ENCODE measurements around the gene HACD2. TPM values are rescaled to one million over a fixed set of nuclear protein-coding genes. Genes with fewer than 3 reads are reported as not detected.

The HACD2 gene
- total RNA-seq, 1 experiment from 2014 or later, result 18.8 TPM

DNA sequence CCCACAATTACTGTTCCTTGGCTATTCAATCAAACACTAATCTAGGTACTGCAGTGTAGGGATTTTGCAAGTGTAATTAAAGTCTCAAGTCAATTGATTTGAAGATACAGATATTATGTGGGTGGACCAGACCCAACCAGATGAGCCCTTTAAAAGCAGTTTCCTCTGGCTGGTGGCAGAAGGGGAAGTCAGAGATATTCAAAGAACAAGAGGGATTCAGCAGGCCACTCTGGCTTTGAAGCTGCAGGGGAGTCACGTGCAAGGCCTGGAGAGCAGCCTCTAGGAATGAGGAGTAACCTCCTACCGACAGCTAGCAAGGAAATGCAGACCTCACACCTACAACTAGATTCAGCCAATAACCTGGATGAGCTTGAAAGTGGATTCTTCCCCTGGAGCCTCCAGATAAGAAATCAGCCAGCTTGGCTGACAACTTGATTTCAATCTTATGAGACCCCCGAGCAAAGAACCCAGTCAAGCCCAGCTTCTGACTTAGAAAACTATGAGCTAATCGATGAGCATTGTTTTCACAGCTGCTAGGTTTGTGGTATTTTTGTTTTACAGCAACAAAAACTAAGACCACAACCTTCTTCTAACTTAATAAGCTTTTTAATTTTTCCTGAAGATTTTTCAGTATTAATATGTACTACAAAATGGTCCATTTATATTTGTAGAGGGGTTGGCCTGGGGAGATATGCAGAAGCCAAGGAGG, 13.4 kb downstream of the HACD2 start:
- no peak for DNase-seq (ENCODE audit: low spot score)

DNA sequence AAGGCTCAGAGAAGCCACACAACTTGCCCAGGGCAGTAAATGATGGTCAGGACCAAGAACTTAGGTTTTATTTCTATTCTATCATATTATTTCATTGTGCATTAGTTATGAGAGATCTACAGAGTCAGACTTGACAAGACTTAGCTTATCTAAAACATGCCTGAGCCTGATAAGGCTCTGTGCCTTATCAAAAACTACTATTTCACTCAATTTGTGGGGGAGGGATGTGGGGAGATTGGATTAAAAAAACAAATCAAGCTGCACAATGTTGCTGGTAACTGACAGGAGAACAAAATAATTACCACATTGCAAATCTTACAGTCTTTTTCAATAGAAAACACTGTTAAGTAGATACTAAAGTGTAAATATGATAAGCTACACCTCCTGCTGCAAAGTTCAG, 16.0 kb downstream of the HACD2 start:
- DNase-seq (ENCODE audit: low spot score), result no peak

DNA sequence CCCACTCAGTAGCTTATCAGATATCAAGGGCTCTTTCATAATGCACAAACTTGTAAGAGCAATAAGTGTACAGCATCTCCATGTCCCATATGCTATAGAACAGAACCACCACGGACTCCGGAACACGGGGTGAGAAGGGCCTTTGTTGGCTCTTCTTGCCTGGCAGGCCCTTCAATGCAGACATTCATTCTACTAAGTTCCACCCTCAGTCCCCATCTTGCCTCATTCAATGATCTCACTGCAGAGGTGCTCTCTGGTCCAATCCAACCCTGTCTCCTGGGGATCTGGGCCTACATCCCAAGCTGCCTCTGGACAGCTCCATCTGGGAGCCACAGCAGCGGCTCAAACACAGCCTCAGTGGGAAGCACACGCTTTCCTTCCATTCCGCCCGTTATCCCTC, 16.8 kb downstream of the HACD2 start:
- DNase-seq (ENCODE audit: low spot score), result no peak

DNA sequence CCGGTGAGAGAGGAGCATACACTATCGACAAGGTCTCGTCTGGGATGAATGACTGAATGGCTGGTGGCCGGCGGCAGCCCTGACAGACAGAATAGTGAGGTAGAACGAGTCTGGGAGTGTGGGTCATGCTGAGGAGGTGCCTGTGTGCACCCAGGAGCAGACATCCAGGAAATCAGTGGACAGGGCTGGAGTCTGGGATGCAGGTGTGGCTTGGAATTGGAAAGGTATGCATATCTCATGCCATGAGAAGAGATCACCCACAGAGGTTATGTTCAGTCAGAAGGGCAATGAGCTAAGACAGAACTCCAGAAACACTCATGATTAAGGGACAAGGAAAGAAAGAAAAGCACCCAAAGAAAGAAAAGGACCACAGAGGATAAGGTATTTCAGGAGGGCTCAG, 20.8 kb downstream of the HACD2 start:
- DNase-seq (ENCODE audit: low spot score), result no peak

DNA sequence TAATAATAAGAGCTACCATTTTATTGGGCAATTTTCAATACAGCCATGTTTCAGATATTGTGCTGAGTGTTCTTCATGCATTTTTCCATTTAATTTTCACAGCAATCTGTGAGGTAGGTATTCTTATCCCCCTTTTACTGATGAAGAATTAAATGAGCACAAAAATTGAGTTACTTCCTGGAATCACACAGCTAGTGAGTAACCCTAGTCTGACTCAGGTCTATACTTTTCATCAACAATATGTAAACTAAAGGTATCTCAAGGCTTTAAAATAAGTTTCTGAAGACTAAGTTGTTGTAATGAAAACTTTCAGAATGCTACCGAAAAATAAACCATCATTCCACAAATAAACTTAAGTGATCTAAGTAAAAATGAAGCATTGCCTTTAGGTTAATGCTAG, 22.3 kb downstream of the HACD2 start:
- DNase-seq (ENCODE audit: low spot score), result no peak

DNA sequence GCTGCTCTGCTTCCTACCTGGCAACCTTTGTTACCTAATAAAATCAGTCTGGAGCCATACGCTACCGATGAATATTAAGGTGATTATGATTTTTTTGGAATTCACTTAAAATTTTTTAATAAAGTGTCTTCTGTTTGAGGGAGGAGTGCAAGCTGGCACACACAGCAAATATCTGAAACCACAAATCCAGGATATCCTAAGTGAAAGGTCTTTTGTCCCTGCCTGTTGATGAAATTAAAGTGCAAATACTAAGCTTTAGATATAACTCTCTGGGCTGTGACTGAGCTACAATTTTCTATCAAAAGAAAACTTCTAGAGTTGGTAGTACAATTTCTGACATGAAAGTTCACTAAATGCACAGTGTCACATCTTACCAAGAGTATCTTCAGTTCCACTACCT, 23.7 kb downstream of the HACD2 start:
- DNase-seq (ENCODE audit: low spot score), result no peak

DNA sequence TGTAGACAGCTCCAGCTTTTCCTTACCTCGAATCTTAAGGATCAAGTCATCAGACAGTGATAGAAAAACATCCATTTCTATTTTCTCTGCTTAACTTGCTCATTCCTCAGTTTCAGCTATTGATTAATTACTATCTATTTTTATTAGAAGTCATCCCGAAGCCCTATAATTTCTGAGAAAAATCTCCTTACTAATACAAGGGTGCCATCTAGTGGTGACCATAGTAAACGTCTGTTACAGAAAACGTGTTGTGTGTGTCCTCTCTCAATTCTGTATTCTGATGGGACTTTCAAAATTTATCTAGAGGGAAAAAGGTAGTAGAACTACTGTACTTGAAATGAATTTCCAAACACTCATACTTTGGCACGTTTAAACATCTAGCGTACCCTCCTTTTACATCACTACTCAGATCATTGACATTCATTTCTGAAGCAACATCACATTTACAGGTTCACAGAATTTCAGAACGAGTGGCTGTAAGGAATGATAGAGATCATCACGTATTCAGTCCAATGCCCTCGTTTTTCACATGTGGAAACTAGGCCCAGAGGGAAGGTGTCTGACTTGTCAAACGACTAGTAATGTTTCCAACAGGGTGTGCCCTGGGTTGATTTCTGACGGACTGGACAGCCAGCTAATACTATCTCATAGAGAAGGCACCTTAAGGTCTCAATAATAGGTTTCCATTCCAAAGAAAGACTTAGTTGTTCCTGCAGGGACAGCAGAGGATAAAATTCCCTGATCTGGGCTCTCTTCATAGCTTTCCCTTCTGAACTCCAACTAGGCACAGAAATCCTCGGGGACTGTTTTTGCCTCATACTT, 25.6 kb downstream of the HACD2 start:
- DNase-seq (ENCODE audit: low spot score), result peak; percentile 80

DNA sequence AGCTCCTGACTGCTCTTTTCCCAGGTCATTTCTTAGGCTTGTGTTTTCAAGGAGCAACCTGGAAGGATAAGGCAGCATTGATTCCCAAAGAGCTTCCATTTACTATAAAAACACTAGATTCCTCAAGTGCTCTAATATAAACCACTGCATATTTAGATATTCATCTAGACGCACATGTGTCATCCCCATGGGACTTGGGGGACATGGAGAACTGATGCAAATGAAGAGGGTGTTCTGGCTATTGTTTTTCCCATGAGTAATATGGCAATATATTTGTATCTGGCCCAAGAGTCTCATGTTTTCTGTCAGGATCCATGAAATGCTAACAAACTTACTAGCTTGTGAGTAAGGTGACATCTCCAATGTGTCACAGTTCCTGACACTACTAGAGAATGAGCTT, 31.3 kb downstream of the HACD2 start:
- DNase-seq (ENCODE audit: low spot score), result no peak

DNA sequence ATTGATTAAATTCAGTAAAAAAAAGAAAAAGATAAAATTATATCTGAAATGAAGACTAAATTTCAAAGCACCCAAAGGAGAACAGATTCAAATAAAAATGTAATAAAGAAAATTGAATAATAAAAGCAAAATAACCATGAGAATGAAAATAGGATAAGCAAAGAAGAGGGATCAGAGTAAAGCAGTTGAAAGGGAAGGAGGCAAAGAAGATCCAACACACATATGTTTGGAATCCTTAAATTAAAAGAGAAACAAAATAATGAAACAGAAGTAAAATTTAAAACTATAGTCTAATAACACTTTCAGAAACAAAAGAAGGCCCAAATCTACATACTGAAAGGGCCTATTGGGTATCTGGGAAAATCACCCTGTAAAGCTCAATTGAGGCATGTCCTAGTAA, 32.1 kb downstream of the HACD2 start:
- DNase-seq (ENCODE audit: low spot score), result no peak

DNA sequence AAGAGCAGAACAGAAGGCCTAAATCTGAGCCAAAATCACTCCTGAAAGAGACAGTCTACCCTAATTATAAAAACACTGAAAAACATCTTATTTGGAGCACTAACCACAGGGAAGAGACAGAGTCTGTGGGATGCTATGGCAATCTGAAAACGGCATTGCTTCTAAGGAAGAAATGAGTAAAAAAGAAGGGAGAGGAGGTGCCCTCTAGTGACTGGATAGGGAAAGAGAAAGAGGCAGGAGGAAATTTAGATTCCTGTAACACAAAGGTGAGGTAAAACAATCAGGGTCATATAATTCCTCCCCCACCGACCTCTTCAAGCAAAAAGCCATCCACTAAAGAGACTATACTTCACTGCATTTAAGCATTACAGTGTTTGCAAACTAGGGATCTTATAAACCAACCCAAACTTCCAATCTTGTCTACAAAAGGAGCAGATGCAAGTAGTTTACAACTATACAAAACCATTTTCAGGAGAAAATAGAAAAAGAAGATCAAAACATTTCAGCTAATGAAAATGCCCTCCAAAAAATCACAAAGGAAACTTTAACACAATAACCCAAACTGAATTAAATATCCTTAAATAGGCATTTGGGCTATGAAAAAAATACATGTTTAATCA, 32.6 kb downstream of the HACD2 start:
- DNase-seq (ENCODE audit: low spot score), result peak; percentile 67

DNA sequence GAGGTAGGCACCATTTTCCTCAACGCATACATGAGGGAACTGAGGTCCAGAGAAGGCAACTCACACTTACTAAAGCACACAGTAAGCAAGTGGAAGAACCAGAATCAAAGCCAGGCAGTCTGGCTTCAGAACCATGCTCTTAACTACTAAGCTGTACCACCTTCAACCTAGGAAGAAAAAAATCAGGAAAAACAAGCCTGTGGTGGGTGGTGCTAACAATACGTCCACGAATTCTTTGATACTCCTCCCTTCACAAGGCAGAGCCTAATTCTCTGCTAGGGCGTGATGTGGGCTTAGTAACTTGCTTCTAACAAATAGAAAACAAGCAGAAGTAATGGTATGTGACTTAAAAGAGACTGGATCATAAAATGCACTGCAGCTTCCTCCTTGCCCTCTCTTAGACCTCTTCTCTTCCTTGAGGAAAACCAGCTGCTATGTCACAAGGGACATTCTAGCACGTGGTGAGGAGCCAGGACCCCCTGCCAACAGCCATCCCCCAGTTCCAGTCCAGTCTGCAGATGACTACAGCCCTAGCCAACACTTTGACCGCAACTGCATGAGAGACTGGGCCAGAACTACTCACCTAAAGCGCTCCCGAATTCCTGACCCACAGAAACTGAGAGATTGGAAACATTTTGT, 36.9 kb downstream of the HACD2 start:
- peak; percentile 89 for DNase-seq (ENCODE audit: low spot score)

DNA sequence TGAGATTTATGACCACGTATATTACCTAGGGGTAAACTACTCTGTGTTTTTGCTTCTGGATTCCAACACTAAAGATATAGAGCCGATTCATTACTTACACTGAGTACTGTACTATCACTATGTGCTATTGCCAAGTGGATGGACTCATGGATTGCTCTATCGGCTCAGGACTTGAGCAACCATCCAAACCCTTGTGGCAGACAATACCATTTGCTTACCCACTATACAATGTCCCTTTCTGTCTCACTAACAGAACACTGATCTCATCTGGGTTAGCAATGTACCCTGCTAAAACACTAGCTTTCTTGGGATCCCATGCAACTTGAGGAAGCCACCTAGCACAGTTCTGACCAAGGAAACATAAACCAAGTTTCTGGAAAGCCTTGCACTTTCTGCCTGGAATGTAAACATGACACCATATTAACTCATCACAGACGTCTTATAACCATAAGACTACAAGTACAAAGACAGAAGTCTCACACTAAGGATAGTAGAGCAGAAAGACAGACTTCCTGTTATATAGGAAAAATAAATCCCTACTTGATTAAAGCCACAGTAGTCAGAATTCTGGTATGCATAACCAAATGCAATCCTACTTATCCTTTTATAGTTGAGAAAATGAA, 38.6 kb downstream of the HACD2 start:
- DNase-seq (ENCODE audit: low spot score), result no peak

DNA sequence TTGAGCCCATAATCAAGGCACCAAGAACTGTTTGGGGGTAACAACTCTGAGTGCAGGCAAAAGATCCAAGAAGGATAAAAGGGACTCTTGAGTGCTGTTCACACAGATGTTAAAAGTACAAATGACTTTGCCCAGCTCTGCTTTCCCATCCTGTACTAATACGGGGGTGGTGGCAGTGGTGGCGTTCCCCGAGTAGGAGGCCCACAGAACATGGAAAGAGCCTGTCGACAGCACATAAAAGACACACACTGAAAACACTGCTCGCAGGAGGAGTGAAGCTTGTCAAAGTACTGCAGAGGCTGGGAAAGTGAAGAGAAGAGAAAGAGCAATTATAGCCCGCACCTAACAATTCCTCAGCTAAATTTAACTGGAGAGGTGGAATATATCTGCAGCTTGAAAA, 40.9 kb downstream of the HACD2 start:
- DNase-seq (ENCODE audit: low spot score), result no peak

DNA sequence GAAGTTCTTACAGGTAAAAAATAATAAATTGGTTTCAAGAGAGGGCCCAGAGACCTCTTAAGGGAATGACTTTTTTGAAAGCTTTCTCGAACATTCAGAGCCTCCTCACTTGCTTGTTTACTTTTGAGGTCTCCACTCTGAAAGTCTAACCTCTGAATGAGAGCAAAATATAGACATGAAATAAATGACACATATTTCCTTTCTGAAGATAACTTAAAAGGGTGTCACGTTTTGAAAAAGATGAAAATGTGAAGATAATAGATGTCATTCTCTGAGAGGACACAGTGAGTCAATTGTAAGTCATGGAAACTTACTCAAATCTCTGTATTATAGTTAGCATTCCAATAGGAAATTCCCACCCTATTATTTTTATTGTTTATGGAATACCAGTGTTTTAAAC, 44.6 kb downstream of the HACD2 start:
- no peak for DNase-seq (ENCODE audit: low spot score)

DNA sequence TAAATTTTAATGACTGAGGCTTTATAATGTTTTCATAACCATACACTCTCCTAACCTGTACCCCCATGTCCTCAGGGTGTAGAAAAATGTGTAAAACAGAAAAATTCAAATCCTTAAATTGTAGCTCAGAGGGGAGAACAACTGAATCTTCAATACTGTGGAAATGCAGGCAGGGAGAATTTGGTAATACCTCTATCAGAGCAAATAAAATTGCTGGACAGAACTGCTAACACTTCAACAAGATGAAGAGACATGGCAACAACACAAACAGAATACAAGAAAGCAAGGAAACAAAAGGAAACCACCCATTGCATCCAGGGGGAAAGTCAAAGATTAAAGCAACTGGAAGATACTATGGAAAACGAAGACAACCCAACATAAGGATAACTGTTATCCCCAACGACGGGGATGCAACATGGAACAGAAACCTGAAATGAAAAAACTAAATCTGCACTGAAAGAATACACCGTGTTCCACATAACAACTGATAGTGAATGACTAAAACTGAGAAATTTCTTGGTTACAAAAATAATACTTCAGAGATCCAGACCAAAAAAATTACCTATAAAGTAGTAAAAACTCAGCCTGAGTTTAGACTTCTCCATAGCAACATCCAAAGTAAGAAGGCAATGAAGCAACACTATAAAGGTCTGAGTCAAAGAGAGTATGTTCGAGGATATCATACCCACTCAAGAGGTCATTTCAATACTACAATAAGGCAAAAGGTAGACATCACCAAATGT, 48.5 kb downstream of the HACD2 start:
- DNase-seq (ENCODE audit: low spot score), result no peak

DNA sequence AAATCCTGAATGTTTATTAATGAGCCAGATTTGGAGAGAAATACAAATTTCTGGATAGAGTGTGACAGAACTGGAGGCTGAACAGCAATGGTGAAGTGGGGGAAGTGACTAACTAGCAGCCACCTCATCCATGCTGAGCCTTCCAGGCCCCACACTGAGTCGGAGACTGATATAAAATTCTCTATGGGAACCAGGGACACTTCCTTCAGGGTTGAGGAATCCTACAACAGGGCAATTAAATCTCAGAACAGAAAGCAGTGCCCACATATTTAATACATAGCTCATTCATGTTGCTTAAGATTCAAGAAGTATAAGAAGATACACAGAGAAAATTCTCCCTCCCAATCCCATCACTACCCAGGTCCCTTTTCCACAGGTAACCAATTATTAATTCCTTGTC, 49.3 kb downstream of the HACD2 start:
- no peak for DNase-seq (ENCODE audit: low spot score)

DNA sequence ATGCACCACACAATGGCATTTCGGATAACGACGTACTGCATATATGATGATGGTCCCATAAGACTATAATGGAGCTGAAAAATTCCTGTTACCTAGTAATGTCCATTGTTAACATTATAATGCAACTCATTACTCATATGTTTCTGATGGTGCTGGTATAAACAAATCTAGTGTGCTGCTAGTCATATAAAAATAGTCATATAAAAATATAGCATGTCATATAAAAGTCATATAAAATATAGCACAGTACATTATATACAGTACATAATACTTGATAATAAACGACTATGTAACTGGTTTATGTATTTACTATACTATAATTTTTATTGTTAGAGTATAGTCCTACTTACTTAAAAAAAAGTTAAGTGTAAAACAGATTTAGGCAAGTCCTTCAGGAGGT, 50.6 kb downstream of the HACD2 start:
- no peak for DNase-seq (ENCODE audit: low spot score)

DNA sequence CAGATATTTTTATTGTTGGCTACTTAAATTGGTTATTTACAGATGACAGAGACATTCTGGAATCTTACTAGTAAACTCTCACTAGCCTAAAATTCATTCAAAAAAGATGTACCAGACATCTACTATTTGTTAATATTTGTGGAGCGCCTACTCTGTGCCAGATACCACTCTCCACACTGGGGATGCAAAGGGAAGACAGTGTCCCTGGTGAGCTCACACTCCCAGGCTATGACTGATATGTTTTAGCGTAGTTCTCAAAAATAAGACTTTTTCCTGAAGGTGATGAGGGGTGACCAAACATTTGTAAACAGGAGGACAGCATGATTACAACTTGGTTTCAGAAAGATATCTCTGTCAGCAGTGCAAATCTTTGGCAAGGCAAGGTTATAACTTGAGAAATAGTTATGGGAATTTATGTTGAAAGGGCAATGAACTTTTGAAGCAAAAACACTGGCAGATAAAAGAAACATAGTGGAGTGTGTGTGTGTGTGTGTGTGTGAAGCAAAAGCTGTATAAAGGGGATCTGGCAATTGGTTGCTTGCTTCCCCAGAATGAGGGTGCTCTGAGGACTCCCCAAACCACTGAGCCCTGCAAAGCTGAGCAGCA, 51.2 kb downstream of the HACD2 start:
- no peak for DNase-seq (ENCODE audit: low spot score)

DNA sequence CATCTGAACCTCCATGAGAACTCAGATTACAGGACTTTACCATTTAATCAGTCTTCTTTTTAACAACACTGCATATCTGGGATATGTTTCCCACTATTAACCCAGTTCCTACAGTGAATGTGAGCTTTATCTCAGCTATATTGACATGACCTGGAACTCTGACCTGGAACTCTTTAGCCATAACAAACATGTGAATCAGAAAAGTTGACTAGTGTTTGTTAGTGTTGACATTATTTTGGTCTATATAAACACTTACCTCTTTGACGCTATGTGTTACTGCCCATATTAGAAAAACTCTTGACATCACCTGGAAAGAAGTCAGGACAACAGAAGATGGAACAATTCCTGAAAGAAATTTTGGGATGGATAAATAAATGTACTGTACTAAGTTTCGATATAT, 56.7 kb downstream of the HACD2 start:
- no peak for DNase-seq (ENCODE audit: low spot score)

DNA sequence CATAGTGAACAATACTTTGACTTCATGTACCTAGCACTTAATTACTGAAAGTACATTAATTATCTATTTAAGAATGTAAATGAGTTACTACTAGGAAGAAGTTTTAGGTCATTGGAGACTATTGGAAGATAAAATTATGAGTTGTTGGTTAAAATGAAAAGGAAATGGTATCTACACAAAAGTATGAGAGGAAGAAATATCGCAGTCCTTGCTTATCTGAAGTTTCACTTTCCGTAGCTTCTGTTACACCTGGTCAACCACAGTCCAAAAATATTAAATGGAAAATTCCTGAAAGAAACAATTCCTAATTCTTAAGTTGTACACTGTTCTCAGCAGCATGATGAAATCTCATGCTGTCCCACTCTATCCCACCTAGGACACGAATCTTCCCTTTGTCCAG, 57.8 kb downstream of the HACD2 start:
- DNase-seq (ENCODE audit: low spot score), result no peak

DNA sequence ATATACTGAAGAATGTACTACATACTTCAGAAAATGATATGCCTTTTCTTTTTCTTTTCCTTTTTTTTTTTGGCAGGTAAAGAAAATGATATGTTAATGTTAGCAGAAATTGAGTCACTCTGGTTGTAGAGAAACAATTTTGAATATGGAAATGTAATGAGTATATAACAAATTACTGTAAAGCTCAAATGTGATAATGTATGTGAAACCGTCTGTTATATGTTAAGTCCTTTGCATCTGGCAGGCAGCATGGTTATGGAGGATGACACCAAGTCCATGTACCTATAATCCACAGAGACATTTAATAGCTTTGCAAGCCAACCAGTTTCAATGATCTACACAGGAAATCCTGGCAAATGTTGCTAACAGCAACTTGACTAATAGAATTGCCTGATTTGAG, 58.4 kb downstream of the HACD2 start:
- no peak for DNase-seq (ENCODE audit: low spot score)

Data from HT-29 (cell line).